ENCODE results near the gene UCMA. TPM values are rescaled to one million over a fixed set of nuclear protein-coding genes. Genes with fewer than 3 reads are reported as not detected.
A peak's percentile ranks its signal among the peaks of the same experiment; 100 is the strongest.

UCMA gene
- total and polyA plus RNA-seq, 9 of the 15 experiments (the other 6 are each of a cell fraction or from before 2014, with no cell fraction given), result not detected

DNA sequence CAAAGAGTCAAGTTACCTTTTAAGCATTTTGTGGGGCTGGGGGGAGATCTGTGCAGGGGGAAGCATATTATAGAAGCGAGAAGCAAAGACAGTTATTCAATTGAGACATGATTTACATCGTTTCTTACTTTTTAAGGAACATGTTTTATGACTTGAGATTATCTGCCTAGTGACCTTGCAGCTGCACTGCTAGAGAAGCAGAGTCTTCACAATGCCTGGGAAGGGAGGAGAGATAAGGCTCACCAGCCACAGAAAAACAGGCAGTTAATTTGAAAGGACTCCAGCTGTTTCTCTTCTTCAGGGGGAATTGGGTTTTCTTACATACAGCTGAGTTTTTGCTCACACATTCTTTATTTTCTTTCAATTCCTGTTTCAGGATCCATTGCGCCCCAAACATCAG is 34.7 kb upstream of the UCMA start (continued):
- TF ChIP-seq MGA (IDR thresholded peaks at IDR 0.05), result no peak
- no peak for TF ChIP-seq ELF4 (CRISPR knock-in tag; IDR thresholded peaks at IDR 0.05)
- TF ChIP-seq RBM25 (IDR thresholded peaks at IDR 0.05; ENCODE audit: low read depth, low read length, severe bottlenecking), result no peak
- TF ChIP-seq RB1 (IDR thresholded peaks at IDR 0.05; ENCODE audit: low read depth), result no peak
- TF ChIP-seq SIRT6 (IDR thresholded peaks at IDR 0.05; ENCODE audit: low read depth, low read length), result no peak
- TF ChIP-seq TCF7 (IDR thresholded peaks at IDR 0.05; ENCODE audit: borderline replicate concordance), result no peak; the same call in 1 of the 2 replicates
- no peak for TF ChIP-seq FOS (IDR thresholded peaks at IDR 0.05; ENCODE audit: extremely low read depth, insufficient read length)
- no peak for TF ChIP-seq SAFB2 (IDR thresholded peaks at IDR 0.05; ENCODE audit: borderline replicate concordance, low read depth, low read length, severe bottlenecking)
- no peak for TF ChIP-seq SMARCB1 (IDR thresholded peaks at IDR 0.05; ENCODE audit: insufficient read length, low read depth)
- peak; percentile 90 for TF ChIP-seq ARID1B (IDR thresholded peaks at IDR 0.05)
- TF ChIP-seq RBFOX2 (IDR thresholded peaks at IDR 0.05; ENCODE audit: low read depth, low read length), result no peak
- no peak for TF ChIP-seq L3MBTL2 (IDR thresholded peaks at IDR 0.05)
- TF ChIP-seq KAT2B (IDR thresholded peaks at IDR 0.05; ENCODE audit: low read depth, low read length), result no peak
- TF ChIP-seq RNF219 (CRISPR knock-in tag; IDR thresholded peaks at IDR 0.05), result no peak
- TF ChIP-seq XRCC5 (IDR thresholded peaks at IDR 0.05; ENCODE audit: low read depth, low read length), result no peak
- TF ChIP-seq MCM2 (IDR thresholded peaks at IDR 0.05; ENCODE audit: low read depth), result no peak
- TF ChIP-seq HOXB6 (CRISPR knock-in tag; IDR thresholded peaks at IDR 0.05; ENCODE audit: borderline replicate concordance), result no peak

All from K562 (cell line).